Nucleus accumbens (tissue), 56 donors: ENCODE results near the gene EIF4EBP3.
"Not testable (repeated sequence)": the region's sequence is repeated elsewhere in the genome, so short reads cannot be mapped to it uniquely, and the experiment has no call there.

Experiments used
- DNase-seq, 56 donors: peaks; one replicate each; lab custom pipeline; 2025; lab: John Stamatoyannopoulos, UW

The EIF4EBP3 gene

DNA sequence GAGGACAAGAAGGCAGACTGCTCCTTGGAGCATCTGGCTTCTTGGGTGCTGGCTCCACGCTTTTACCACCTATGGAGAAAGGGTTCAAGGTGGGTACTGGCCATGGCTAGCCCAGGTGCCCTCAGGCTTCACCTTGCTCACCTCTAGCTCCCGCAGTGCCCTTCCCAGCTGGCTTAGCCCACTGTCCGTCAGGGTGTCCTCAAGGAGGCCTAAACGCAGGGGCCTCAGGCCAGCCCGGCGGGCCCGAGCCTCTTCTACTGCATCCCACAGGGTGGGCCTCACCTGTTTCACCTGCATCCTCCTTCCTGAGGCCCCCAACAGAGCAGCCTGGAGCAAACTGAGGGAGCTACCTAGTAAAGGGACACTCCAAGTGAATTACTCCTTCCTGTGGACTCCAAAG, 26.2 kb downstream of the EIF4EBP3 start:
- no peak for DNase-seq

DNA sequence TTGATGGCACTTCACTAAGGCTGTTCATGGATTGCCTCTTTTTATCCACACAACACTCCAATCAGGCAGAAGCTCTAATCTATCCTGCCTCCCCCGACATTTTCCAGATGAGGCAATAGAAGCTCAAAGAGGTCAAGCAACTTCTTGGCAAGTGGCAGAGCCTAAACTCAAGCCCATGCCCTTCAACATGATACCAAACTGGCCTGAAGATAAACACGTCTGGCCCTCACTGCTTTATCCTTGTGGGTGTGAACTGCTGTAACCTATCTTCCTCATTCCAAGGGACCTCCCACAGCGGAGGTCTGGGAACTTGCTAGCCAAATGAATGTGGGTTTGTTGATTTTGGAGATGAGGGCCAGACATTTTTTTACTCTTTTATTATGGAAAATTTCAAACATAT, 26.7 kb downstream of the EIF4EBP3 start:
- DNase-seq = no peak

DNA sequence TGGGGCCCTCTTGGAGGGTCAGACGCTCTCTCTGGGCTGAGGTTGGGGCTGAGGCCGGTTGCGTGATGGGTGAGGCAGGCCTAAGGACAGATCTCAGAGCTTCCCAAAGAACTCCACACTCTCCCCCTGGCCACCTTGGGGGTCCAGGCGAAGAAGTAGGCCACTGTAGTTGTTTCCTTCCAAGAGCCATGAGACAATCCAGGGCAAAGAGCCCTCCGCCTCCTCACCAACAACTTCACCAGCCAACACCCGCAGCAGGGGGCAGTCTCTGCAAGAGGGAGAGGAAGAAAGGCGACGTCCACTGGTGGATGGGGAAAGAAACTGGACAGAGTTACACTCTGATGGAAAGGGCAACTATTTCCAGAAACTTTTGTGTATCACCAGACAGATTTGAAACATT, 27.8 kb downstream of the EIF4EBP3 start:
- DNase-seq = peak in 24 of 56 donors; percentile 5 to 70 (median 24)

DNA sequence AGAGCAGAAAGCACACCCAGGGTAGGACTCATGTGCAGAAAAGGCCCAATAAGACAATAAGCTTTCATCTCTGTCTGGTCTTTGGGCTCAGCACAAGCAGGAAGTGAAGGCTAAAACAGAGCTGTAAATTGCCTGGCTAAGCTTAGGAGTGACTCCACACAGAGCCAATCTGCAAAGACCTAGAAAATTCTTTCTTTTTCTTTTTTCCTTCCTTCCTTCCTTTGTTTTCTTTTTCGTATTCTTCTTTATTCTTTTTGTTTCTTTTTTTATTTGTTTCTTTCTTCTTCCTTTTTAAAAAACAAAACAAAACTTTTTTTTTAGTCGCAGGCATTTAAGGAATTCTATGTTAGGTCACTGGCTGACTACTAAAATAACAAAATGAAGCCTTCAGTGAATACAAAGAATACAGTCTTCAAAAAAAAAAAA, 29.3 kb downstream of the EIF4EBP3 start:
- DNase-seq = no peak

DNA sequence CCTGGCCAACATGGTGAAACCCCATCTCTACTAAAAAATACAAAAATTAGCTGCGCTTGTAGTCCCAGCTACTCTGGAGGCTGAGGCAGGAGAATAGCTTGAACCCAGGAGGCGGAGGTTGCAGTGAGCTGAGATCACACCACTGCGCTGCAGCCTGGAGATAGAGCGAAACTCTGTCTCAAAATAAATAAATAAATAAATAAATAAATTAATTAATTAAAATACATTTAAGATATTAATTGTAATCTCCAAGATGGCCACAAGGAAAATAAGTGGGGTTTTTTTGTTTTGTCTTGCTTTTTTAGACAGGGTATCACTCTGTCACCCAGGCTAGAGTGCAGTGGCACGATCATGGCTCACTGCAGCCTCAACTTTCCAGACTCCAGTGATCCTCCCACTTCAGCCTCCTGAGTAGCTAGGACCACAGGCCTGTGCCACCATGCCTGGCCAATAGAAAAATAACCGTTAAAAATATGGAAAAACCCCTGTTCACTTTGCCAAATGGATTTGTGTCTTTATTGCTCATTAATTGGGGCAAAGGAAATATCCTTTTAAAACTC, 31.8 kb downstream of the EIF4EBP3 start:
- not testable (repeated sequence) for DNase-seq

DNA sequence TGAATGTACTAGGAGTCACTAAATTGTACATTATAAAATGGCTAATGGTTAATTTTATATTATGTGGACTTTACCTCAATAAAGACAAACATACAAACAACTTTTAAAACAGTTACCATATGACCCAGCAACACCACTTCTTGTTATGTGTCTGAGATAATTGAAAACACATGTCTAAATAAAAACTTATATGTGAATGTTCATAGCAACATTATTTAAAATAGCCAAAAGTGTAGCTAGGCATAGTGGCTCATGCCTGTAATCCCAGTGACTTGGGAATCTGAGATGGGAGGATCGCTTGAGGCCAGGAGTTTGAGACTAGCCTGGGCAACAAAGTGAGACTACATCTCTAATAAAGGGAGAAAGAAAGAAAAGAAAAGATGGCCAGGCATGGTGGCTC, 40.0 kb downstream of the EIF4EBP3 start:
- no peak for DNase-seq

DNA sequence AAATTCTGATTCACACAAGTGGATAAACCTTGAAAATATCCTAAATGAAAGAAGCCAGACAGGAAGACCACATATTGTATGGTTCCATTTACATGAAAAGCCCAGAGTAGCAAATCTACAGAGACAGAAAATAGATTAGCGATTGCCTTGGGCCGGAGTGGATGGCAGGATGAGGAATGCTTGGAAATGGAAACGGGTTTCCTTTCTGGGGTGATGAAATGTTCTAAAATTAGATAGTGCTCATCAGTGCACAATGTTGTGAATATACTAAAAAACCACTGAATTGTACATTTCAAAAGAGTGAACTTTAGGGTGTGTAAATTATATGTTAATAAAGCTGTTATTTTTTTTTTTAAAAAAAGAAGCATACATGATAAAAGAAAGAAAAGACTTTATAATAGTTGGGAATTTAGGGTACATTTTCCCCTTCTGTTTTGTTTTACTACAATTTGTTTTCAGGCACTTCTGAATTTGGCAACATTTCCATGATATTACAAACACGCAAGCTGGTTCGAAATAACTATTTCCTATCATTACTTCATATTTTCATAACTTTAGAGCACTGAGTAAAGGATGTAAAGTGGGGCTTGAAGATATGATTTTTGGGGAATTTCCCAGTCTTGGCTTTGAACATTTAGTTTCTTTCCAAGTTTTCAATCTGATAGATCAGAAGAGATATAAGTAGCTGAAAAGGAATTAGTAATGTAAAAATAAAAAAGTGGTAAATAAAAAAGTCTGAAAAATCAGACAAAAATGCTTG, 41.0 kb downstream of the EIF4EBP3 start:
- DNase-seq = no peak

DNA sequence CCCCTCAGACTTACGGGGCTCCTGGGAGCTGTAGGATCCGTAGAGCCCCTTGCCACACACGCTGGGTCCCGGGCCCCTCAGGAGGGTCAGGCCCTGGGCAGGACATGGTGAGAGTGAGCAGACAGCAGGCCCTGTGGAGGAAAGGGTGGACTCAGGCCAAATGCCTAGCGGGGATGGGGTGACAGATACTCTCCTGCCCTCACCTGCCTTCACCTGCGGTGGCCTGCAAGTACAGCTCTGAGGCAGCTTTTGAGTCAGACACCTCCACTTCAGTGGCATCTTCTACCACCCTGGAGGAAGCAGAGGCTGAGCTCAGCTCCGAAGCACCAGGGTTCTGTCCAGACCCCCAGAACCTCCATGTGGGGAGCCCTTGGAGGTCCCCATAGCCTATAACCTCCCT, 43.4 kb downstream of the EIF4EBP3 start:
- no peak for DNase-seq

DNA sequence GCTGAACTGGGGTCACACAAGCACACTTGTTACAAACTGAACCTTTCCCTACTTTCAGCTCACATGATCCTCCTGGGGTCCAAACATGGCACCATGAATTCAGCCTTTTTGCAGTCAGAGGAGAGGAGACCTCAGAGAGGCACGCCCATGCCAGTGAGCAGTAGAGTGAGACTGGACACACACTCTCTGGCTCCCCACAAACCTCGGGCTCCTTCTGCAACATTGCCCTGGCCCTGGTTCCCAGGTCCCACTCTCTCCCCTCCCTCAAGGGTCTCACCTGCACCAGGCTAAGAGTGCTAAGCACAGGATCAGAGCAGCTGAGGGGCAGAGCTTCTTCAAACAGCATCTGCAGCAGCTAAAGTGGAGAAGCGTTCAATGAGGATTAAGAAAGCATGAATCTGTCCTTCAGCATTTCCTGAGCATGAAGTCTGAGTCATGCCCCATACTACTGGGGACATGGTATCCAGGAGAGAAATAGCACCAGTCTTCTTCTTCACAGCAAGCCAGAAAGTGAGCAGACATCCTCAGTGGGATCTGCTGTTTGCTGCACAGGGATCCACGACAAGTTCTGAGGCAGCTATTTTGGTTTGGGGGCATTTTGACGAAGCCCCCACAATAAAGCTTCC, 44.4 kb downstream of the EIF4EBP3 start:
- no peak for DNase-seq

DNA sequence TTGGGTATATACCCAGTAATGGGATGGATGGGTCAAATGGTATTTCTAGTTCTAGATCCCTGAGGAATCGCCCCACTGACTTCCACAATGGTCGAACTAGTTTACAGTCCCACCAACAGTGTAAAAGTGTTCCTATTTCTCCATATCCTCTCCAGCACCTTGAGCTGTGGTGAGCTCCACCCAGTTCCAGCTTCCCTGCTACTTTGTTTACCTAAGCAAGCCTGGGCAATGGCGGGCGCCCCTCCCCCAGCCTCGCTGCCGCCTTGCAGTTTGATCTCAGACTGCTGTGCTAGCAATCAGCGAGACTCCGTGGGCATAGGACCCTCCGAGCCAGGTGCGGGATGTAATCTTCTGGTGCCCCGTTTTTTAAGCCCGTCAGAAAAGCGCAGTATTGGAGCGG, 45.6 kb downstream of the EIF4EBP3 start:
- DNase-seq = not testable (repeated sequence)

DNA sequence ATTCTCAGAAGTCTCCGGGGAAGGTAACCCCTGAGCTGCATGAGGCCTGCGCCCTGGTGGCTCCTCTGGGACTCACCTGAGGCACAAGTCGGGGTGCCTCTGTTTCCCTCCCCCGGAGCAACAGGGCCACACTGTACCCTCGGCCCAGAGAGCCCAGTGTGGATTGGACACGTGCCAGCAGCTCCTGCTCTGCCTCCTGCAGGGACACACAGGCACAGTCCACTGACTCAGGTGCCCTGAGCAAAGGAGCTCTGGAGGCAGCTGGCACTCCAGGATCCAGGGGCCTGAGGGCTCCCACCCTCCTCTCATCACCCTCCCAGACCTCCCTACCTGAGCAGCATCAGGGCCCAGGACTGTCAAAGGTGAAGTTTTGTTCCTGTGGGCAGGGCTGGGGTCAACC, 46.7 kb downstream of the EIF4EBP3 start:
- DNase-seq = no peak

DNA sequence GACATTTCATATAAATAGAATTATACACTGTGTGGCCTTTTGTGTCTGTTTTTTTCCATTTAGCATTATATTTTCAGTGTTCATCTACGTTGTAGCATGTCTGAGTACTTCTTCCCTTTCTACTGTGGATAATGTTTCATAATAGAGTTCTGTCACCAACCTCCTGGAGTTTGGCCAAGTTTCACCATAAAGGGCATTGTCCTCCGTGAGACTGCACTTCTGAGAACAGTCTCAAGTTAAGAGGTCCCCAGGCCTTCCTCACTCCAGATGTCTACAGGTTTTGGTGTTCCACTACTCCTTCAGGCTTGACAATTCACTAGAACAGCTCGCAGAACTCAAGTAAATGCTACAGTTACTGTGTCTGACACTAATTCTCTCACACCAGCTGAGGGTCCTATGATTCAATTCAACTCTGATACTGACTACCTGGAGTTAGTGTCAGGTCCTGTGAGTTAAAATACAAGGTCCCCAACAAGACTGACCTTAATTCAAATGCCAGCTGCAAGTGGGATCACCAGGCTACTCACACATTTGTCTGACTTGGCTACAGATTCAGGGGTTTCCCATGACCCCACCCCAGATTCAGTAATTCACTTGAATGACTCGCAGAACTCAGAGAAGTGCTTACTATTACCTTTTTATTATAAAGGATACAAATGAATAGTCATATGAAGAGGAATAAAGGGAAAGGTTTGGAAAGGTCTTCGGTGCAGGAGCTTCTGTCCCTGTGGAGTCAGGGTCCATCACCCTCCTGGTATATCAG, 48.3 kb downstream of the EIF4EBP3 start:
- DNase-seq = peak in 6 of 56 donors; percentile 10 to 41 (median 26)

DNA sequence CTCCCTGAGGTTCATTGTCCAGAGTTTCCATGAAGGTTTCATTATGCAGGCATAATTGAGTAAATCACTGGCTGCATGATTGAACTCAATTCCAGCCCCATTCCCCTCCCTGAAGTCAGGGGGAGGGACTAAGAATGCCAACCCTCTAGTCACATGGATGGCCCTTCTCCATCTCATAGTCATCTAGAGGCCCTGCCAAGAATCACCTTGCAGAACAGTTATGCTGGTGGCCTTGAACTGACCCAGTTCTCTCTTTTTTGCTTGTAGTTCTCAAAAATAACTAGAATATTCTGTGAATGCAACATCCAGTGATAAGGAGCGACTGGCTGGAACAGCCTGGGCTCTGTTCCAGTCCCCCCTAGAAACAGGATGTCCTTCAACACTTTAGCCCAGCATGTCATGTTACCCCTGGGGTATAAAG, 48.9 kb downstream of the EIF4EBP3 start:
- peak in 1 of 56 donors; percentile 36 for DNase-seq

DNA sequence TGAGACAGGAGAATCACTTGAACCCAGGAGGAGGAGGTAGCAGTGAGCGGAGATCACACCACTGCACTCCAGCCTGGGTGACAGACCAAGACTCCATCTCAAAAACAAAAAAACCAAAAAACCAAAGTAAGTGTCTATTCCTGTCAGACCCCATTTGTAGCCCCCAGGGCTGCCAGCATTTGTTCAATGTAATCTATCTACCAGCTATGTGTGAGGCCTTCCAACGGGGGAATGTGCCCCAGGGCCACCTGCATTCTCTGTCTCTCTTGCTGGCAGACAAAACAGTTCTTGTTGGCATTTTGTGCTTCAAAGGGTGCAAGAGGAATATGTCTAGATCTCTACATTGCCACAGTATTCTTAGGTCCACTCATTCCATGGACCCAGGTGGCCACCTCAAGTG, 51.4 kb downstream of the EIF4EBP3 start:
- no peak for DNase-seq
